ENCODE results near the gene NVL.

GRCh38 chr1:224300346-224300745, 29.6 kb downstream of the NVL start:
- TF ChIP-seq CTCF (IDR thresholded peaks at IDR 0.05) (no peak), EP300 (IDR thresholded peaks at IDR 0.05; ENCODE audit: low read depth) (no peak)
